Erythroblast (primary cell): Measurements from ENCODE around the gene GABRA5.

ENCODE experiments used
- GATA1 ChIP-seq: IDR thresholded peaks from 2 replicates; pipeline ENCODE4 v1.6.1; 2011; ENCODE audit warnings: low read depth, mild to moderate bottlenecking, control low read depth, low read length, moderate library complexity
- POLR2A ChIP-seq: IDR thresholded peaks from 2 replicates; pipeline ENCODE4 v1.6.1; 2011; ENCODE audit warnings: mild to moderate bottlenecking, low read length

GRCh38 chr15:26967719-26968269 lies 100.9 kb downstream of the GABRA5 start:
- TF ChIP-seq POLR2A (no peak), GATA1 (no peak)
